Neural progenitor cell (in vitro differentiated cells): ENCODE data around the gene FAM193A.

ENCODE experiments used
- CTCF ChIP-seq: fragments of 200-600 bp; sonication (generic); IDR thresholded peaks from 2 replicates; pipeline ENCODE4 v1.5.1; 2017; ENCODE audit warnings: antibody characterized with exemption, mild to moderate bottlenecking
- EZH2 ChIP-seq: fragments of 200-600 bp; sonication (generic); IDR thresholded peaks from 2 replicates; pipeline ENCODE4 v1.6.1; 2017; ENCODE audit warnings: antibody characterized with exemption, mild to moderate bottlenecking, moderate library complexity

DNA sequence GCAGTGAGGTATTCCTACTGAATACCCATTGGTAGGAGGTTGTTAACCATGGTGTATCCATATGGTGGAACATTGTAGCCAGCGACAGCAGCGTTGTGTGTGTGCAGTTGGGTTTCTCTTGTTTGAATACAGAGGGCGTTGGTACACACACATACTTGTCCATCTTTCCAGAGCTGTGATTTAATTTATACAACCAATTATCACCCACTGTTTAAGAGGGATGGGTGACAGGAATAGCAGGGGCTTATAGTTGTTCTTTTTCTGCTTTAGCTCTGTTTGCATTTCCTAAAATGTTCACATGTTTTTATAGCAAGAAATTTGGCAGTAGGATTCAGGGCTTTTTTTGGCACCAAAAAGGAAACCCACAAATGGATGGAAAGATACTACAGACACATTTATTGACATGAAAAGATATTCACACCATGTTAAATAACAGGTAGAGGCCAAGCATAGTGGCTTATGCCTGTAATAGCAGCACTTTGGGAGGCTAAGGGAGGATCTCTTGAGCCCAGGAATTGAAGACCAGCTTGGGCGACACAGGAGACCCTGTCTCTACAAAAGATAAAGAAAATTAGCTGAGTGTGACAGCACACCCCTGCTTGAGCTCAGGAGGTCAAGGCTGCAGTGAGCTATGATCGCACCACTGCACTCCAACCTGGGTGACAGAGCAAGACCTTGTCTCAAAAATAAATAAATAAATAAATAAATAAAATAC, 159.1 kb downstream of the FAM193A start:
- TF ChIP-seq CTCF = no peak
- TF ChIP-seq EZH2 = no peak
